Sigmoid colon (tissue), 4 donors: Measurements from ENCODE around the gene AP1G2.

Experiments used
- EP300 ChIP-seq, 4 donors: sonication (generic); formaldehyde crosslinking; IDR thresholded peaks; one replicate each; pipeline ENCODE4 v1.6.1; 2017; ENCODE audit warnings: antibody characterized with exemption in 4 of 4
- POLR2A ChIP-seq, 2 donors: fragments of 450-650 bp; IDR thresholded peaks; one replicate each; pipeline ENCODE4 v1.6.1; 2016; ENCODE audit warnings: antibody characterized with exemption in 2 of 2, mild to moderate bottlenecking in 2 of 2, moderate library complexity in 2 of 2
- POLR2AphosphoS5 ChIP-seq, 4 donors: sonication (generic); formaldehyde crosslinking; IDR thresholded peaks; one replicate each; pipeline ENCODE4 v1.6.1; 2017; ENCODE audit warnings: antibody characterized with exemption in 4 of 4
- TF ChIP-seq, protein P1 (sequence below), 4 experiments: fragments of 450-650 bp in 3 of 4; fragments of 200-600 bp in 1 of 4; IDR thresholded peaks; one replicate each; pipeline ENCODE4 v1.5.1; 2016 to 2019; ENCODE audit warnings: antibody characterized with exemption in 4 of 4, mild to moderate bottlenecking in 3 of 4, moderate library complexity in 2 of 4

DNA sequence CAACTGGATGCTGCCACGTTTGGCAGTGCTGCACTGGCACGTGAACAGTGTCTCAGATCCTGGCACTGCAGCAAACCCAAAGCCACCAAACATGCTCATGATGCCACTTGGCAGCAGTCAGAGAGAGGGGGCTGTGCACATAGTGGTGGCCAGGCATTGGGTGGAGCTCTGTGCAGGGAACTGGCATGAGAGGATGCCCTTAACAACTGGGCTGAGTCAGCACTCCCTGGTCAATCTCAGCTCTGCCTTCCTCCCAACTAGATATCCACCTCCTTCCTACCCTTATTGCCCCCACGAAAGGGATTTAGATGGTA is 53.0 kb downstream of the AP1G2 start:
- TF ChIP-seq, protein P1, sequence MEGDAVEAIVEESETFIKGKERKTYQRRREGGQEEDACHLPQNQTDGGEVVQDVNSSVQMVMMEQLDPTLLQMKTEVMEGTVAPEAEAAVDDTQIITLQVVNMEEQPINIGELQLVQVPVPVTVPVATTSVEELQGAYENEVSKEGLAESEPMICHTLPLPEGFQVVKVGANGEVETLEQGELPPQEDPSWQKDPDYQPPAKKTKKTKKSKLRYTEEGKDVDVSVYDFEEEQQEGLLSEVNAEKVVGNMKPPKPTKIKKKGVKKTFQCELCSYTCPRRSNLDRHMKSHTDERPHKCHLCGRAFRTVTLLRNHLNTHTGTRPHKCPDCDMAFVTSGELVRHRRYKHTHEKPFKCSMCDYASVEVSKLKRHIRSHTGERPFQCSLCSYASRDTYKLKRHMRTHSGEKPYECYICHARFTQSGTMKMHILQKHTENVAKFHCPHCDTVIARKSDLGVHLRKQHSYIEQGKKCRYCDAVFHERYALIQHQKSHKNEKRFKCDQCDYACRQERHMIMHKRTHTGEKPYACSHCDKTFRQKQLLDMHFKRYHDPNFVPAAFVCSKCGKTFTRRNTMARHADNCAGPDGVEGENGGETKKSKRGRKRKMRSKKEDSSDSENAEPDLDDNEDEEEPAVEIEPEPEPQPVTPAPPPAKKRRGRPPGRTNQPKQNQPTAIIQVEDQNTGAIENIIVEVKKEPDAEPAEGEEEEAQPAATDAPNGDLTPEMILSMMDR (IDR thresholded peaks at IDR 0.05) = no peak
- no peak for TF ChIP-seq POLR2A (IDR thresholded peaks at IDR 0.05)
- TF ChIP-seq EP300 (IDR thresholded peaks at IDR 0.05) = no peak
- no peak for TF ChIP-seq POLR2AphosphoS5 (IDR thresholded peaks at IDR 0.05)
